ENCODE measurements around the gene TARS2.

DNA sequence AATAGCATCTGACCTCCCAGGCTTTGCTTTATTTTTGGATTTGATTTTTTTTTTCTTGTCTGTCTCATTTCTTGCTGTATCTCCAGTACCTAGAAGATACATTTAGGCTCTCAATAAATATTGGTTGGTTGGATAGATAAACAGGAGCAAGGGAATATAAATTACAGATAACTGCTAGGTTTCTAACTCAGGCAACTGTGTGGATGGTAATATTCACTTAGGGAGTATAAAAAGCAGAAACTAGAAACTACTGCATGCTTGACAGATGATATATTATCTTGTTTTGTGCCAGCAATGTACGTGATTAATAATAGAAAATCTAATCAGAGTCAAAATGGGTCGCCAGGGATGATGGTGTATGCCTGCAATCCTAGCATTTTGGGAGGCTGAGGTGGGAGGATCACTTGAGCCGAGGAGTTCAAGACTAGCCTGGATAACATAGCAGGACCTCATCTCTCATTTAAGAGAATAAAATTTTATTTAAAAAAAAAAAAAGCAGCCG lies 31.0 kb upstream of the TARS2 start:
- TF ChIP-seq, protein P1, sequence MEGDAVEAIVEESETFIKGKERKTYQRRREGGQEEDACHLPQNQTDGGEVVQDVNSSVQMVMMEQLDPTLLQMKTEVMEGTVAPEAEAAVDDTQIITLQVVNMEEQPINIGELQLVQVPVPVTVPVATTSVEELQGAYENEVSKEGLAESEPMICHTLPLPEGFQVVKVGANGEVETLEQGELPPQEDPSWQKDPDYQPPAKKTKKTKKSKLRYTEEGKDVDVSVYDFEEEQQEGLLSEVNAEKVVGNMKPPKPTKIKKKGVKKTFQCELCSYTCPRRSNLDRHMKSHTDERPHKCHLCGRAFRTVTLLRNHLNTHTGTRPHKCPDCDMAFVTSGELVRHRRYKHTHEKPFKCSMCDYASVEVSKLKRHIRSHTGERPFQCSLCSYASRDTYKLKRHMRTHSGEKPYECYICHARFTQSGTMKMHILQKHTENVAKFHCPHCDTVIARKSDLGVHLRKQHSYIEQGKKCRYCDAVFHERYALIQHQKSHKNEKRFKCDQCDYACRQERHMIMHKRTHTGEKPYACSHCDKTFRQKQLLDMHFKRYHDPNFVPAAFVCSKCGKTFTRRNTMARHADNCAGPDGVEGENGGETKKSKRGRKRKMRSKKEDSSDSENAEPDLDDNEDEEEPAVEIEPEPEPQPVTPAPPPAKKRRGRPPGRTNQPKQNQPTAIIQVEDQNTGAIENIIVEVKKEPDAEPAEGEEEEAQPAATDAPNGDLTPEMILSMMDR (IDR thresholded peaks at IDR 0.05 in 8 of 11, conservative IDR thresholded peaks at IDR 0.05 in 3 of 11), result no peak
- no peak for TF ChIP-seq POLR2A (IDR thresholded peaks at IDR 0.05)

Data from spleen (tissue), 7 donors.